ENCODE data around the gene ATP1A1.

The ATP1A1 gene

DNA sequence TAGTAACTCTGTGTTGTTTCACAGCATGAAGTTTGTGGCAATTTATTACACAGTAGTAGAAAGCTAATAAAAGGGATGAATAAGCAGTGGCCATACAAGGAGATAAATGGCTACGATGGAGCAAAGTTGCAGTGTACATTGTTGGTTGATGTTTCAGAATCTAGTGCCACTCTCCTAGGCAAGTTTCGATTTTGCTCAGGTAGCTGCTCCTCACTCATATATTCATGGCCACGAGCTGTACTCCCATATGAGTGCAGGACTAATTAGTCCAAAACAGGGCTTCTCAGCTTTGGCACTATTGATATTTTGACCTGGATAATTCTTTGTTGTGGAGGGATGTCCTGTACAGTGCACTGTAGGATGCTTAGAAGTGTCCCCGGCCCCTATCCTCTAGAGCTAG lies 30.0 kb upstream of the ATP1A1 start:
- in situ Hi-C loops (cut with HindIII; ENCODE audit: low sequenced_read_pairs): no loop called here

DNA sequence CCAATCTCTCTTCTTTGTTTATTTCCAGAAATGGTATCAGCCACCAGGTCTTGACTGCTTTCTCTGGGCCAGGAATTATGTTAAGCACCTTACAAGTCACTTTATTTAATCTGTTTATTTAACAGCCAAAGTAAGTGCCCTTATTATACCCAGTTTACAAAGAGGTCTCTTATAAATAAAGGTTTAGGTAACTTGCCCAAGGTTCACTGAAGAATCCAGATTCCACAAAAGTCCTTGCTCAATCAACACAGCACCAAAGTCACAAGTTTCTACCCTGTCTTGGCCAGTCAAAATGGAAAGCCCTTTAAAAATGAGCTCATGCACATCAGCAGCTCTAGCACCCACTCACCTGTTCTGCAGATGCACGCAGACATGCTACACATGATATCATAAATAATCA lies 28.0 kb upstream of the ATP1A1 start:
- in situ Hi-C loops (cut with HindIII; ENCODE audit: low sequenced_read_pairs): no loop called here

- in situ Hi-C loops (cut with HindIII; ENCODE audit: low sequenced_read_pairs): no loop called here
Observed at GRCh38 chr1:116345843-116346242, 27.2 kb upstream of the ATP1A1 start.

- in situ Hi-C loops (cut with HindIII; ENCODE audit: low sequenced_read_pairs): no loop called here
Observed at GRCh38 chr1:116346943-116347673, 25.9 kb upstream of the ATP1A1 start.

DNA sequence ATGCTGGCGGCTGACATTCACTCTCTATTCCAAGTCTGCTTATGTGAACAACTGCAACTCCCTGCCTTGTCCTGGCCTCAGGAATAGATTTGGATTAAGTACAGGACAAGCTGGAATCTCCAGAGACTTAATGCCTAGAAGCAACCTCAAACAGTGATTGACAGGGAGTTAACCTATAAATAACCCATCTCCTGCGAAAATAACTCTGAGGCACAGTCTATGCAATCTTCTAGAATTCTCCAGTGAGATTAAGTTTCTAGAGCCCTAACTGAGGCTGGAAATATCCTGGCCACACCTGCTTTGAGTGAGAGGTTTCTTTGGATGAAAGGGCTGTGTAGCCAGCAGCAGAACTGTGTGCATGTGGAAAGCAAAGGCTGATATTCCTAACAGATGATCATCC lies 25.3 kb upstream of the ATP1A1 start:
- in situ Hi-C loops (cut with HindIII; ENCODE audit: low sequenced_read_pairs): no loop called here

DNA sequence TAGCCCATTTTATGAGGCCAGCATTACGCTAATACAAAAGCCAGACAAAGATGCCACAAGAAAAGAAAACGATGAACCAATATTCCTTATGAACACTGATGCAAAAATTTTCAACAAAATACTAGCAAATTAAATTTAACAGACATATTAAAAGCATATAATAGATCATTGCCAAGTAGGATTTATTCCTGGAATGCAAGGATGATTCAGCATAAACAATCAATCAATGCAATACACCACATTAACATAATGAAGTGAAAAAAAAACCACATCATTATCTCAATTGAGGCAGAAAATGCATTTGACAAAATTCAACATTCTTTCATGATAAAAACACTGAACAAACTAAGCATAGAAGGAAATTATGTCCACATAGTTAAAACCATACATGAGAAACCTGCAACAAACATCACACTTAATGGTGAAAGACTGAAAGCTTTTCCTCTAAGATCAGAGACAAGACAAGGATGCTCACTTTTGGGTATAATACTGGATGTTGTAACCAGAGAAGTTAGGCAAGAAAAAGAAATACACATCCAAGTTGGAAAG lies 22.9 kb upstream of the ATP1A1 start:
- in situ Hi-C loops (cut with HindIII; ENCODE audit: low sequenced_read_pairs): no loop called here

GRCh38 chr1:116351914-116352313 lies 21.1 kb upstream of the ATP1A1 start:
- in situ Hi-C loops (cut with HindIII; ENCODE audit: low sequenced_read_pairs): no loop called here

DNA sequence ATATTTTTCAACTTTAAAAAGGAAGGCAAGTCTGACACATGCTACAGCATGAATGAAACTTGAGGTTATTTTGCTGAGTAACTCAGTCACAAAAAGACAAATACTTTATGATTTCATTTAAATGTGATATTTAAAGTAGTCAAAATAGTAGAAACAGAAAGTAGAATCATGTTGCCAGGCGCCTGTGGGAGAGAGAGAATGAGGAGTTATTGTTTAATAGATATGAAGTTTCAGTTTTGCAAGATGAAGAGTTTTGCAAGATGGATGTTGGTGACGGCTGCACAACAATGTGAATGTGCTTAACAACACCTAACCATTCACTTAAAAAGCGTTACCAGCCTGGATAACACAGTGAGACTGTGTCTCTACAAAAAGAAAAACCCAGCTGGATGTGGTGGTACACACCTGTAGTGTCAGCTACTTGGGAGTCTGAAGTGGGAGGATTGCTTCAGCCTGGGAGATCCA lies 20.7 kb upstream of the ATP1A1 start:
- in situ Hi-C loops (cut with HindIII; ENCODE audit: low sequenced_read_pairs): no loop called here

- in situ Hi-C loops (cut with HindIII; ENCODE audit: low sequenced_read_pairs): no loop called here
Observed at GRCh38 chr1:116353155-116353554, 19.9 kb upstream of the ATP1A1 start.

GRCh38 chr1:116356067-116356466 lies 17.0 kb upstream of the ATP1A1 start:
- in situ Hi-C loops (cut with HindIII; ENCODE audit: low sequenced_read_pairs): no loop called here

DNA sequence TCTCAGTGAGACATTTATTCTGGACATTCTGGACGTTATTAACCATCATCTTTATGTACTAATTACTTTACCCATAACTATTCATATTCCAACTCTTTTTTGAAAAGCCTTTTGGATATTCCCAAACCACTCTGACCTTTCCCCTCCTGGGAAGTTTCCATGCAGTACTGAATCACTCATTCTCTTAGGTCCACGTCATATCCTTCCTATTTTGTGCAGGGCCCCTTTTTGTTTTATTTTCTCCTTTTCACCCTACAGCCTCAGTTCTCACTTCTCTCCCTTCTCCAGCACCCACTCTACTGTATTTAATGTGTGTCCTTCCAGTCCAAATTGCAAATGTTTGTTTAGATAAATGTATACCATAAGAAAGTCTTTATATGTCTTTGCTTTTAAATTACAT lies 16.4 kb upstream of the ATP1A1 start:
- in situ Hi-C loops (cut with HindIII; ENCODE audit: low sequenced_read_pairs): no loop called here

DNA sequence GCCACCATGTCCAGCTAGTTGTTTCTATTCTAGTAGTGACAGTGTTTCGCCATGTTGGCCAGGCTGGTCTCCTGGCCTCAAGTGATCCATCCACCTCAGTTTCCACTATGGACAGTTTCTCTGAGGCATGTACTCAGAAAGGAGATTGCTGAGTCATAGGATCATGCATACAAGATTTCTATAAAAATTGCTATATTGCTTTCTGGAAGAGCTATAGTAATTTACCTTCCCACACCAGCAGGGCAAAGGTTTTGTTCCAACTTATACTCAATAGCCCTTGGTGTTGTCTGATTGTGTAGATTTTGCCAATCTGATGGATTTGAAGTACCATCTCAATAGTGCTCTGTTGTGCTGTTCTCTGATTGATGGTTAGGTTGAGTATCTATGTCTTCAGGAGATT lies 15.6 kb upstream of the ATP1A1 start:
- in situ Hi-C loops (cut with HindIII; ENCODE audit: low sequenced_read_pairs): no loop called here

DNA sequence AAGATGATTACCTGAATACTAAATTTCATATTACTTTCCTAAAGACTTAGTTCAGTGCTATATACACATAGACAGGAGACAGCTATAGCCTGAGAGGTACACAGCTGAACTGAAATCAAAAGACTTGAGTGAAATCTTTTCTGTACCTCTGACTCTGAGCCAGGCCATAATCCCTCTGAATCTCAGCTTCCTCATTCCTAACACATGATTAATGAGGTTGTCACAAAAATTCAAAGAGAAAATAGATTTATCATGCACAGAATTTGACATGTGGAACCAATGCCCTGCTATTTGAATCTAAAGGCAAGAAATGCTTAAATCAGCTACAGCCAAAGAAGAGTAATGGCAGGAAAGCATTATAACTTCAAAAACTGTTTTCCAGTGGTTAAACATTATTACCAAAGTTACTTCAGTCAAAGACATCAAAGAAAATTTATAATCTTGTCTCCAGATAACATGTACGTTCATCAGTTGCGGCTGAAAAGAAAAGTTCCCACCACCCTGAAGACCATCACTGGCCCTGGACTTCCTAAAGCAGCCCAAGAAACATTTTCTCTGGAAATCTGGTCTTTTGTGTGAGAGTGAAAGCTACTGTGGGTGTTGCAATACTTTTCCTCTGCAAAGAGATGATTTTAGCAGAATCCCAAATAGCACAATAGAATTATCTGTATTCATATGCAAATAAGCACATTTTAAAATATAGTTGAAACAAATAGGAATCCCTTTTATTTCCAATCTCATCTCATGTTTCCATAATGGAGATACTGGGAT lies 13.8 kb upstream of the ATP1A1 start:
- in situ Hi-C loops (cut with HindIII; ENCODE audit: low sequenced_read_pairs): no loop called here

GRCh38 chr1:116359871-116360270 lies 13.2 kb upstream of the ATP1A1 start:
- in situ Hi-C loops (cut with HindIII; ENCODE audit: low sequenced_read_pairs): no loop called here

DNA sequence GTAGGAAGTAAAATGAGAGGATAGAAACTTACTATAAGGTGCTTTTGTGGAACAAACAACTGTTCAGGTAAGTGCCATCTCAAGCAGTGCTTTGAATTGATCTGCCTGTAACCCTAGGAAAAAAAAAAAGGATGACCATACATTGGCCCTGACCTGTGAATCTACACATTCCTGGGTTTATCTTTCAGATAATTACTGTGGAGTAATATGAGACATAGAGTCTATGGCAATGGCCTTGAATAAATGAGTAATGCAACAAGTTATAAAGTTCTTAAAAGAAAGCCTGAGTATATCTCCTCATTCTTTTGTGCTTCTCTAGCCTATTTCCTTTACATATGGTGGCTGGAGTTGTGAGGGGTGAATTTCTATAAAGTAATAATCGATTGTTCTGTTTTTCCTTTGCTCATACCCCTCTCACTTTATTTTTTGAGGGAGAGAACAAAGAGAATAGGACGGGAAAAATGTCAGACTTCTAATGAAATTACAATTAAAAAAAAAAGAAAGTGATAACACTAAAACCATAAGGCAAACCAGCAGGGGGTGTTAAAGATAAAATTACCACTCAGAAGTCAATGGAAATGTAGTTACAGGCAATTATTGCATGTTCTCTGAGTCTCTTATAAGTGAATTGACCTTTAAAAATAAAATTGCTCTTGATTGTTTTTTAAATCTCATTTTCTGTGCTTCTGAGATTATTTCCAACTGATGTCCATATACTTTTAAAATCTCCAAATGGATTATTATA lies 12.4 kb upstream of the ATP1A1 start:
- in situ Hi-C loops (cut with HindIII; ENCODE audit: low sequenced_read_pairs): no loop called here

DNA sequence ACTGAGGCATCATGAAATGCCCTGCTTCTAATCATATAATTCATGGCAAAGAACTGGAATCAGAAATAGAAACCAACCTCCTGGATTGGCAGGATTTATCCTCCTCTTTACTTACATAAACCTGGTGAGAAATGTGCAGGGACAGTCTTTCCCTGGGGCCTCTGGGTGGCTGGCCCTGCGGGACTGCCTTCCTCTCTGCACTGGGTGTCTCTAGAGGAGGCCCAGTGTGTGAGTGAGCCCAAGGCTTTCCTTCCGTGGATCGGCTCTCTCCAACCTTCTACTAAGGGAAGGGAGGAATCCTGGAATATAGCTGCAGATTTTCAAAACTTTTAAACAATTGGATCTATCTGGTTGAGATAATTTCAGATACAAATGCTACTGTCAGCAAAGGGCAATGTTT lies 11.4 kb upstream of the ATP1A1 start:
- in situ Hi-C loops (cut with HindIII; ENCODE audit: low sequenced_read_pairs): no loop called here

- in situ Hi-C loops (cut with HindIII; ENCODE audit: low sequenced_read_pairs): no loop called here
Observed at GRCh38 chr1:116362050-116362449, 11.0 kb upstream of the ATP1A1 start.

GRCh38 chr1:116365353-116365780 lies 7.7 kb upstream of the ATP1A1 start:
- in situ Hi-C loops (cut with HindIII; ENCODE audit: low sequenced_read_pairs): no loop called here

GRCh38 chr1:116365857-116366256 lies 7.2 kb upstream of the ATP1A1 start:
- in situ Hi-C loops (cut with HindIII; ENCODE audit: low sequenced_read_pairs): no loop called here

- in situ Hi-C loops (cut with HindIII; ENCODE audit: low sequenced_read_pairs): no loop called here
Observed at GRCh38 chr1:116367256-116367945, 5.6 kb upstream of the ATP1A1 start.

DNA sequence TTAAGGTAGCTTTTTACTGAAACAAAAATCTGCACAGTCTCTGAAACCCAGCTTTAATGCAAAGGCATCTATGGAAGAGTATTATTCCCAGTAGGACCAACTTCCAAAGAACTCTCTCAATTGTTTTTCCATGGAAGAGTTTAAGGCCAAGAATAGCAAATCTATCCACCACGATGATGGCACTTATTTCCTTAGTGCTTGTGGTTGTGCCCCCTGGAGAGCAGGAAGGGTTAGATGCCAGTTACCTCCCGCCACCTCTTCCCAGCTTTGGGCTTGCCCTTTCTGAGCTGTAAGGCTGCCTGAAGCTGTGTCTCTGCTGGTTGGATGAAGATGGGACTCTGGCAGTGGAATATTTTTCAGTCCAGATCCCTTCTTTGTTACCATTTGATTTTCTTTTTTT lies 4.8 kb upstream of the ATP1A1 start:
- in situ Hi-C loops (cut with HindIII; ENCODE audit: low sequenced_read_pairs): no loop called here
